PC-9 (cell line): ENCODE measurements around the gene PLEKHA6. TPM values are rescaled to one million over a fixed set of nuclear protein-coding genes. Genes with fewer than 3 reads are reported as not detected.

Source experiments
- BruUV-seq: library from RNA; stranded (reverse); fragments of 400-500 nt; replicated peaks from 2 replicates; lab custom pipeline; 2021; lab: Mats Ljungman, UMichigan
- CTCF ChIA-PET: fragments of 300-600 bp; sonication (Branson Sonifier 250); formaldehyde crosslinking; loops from one replicate; lab custom pipeline; 2022; ENCODE audit warnings: antibody characterized with exemption; lab: Charles Lee
- POLR2A ChIA-PET: fragments of 300-600 bp; sonication (Branson Sonifier 250); formaldehyde crosslinking; loops from one replicate; lab custom pipeline; 2022; ENCODE audit warnings: antibody characterized with exemption; ENCODE audit not compliant: unreplicated experiment; lab: Charles Lee
- DNase-seq, 2 experiments: peaks; one replicate each; pipeline versions ENCODE4 v3.0.0 to v3.0.0-alpha.2; 2015 to 2022; ENCODE audit warnings: mixed read lengths in 1 of 2
- H2AFZ ChIP-seq: fragments of 200-600 bp; sonication (generic); 2 replicates; pipeline ENCODE4 v1.8.1; 2017; ENCODE audit warnings: antibody characterized with exemption
- H3F3A ChIP-seq: fragments of 200-600 bp; sonication (generic); 2 replicates; pipeline ENCODE4 v1.8.1; 2017; ENCODE audit warnings: antibody characterized with exemption, mild to moderate bottlenecking, low read depth; ENCODE audit not compliant: insufficient read depth
- H3K27ac ChIP-seq: fragments of 200-600 bp; sonication (generic); 2 replicates; pipeline ENCODE4 v1.6.1; 2016; ENCODE audit warnings: mixed run types
- H3K27me3 ChIP-seq: fragments of 200-600 bp; sonication (generic); 2 replicates; pipeline ENCODE4 v1.6.1; 2016; ENCODE audit warnings: low read depth, mixed run types; ENCODE audit not compliant: insufficient read depth
- H3K36me3 ChIP-seq: fragments of 200-600 bp; sonication (generic); 2 replicates; pipeline ENCODE4 v1.6.1; 2016; ENCODE audit warnings: low read depth, mixed run types
- H3K4me1 ChIP-seq: fragments of 200-600 bp; sonication (generic); replicated peaks from 2 replicates; pipeline ENCODE4 v1.6.1; 2016; ENCODE audit warnings: mixed run types; ENCODE audit not compliant: insufficient read depth
- H3K4me2 ChIP-seq: fragments of 200-600 bp; sonication (generic); 2 replicates; pipeline ENCODE4 v1.6.1; 2017; ENCODE audit warnings: mixed run types
- H3K4me3 ChIP-seq: fragments of 200-600 bp; sonication (generic); 2 replicates; pipeline ENCODE4 v1.6.1; 2016; ENCODE audit warnings: mixed run types
- H3K79me2 ChIP-seq: fragments of 200-600 bp; sonication (generic); 2 replicates; pipeline ENCODE4 v1.6.1; 2017; ENCODE audit warnings: low read depth, mixed run types
- H3K9me2 ChIP-seq: fragments of 200-600 bp; sonication (generic); 2 replicates; pipeline ENCODE4 v1.8.1; 2017; ENCODE audit warnings: mild to moderate bottlenecking; ENCODE audit not compliant: insufficient read depth
- H3K9me3 ChIP-seq: fragments of 200-600 bp; sonication (generic); 2 replicates; pipeline ENCODE4 v1.8.1; 2016; ENCODE audit warnings: low read depth; ENCODE audit not compliant: insufficient read depth
- H4K20me1 ChIP-seq: fragments of 200-600 bp; sonication (generic); 2 replicates; pipeline ENCODE4 v1.8.1; 2017; ENCODE audit not compliant: insufficient read depth
- EZH2 ChIP-seq: fragments of 200-600 bp; sonication (generic); IDR thresholded peaks from 2 replicates; pipeline ENCODE4 v1.8.0; 2017; ENCODE audit warnings: antibody characterized with exemption, low read depth
- intact Hi-C: fragments of 100-400 bp; cut with micrococcal nuclease; formaldehyde crosslinking; loops from one replicate; pipeline ENCODE4 v1.10.0; 2022; ENCODE audit not compliant: unreplicated experiment
- total RNA-seq: library from RNA; stranded (reverse); gene quantifications from 2 replicates; pipeline ENCODE4 v1.2.3, GENCODE V29; 2021
- TF ChIP-seq, protein P1 (sequence below): fragments of 200-600 bp; sonication (generic); conservative IDR thresholded peaks from 2 replicates; pipeline ENCODE4 v1.6.1; 2017; ENCODE audit warnings: mixed run types, antibody characterized with exemption, mild to moderate bottlenecking, moderate library complexity

PLEKHA6 gene
- total RNA-seq, 1 experiment from 2014 or later = 52.0 TPM

DNA sequence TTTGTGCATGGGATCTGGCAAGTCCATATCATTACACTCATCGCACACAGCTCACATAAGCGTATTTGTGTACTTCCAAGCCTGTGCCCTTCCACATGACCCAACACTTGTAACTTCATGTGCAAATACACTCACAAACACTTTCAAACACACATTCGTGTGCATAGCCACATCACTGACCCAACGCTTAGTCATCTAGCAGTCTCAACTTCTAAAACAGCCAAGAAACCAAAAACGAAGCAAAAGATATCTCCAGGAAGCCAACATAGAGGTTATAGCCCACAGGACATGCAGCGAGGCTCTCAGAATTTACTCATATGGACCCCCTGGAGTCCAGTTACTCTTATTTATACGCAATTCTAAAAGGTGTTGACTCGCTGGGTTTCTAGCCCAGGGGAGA, 135.1 kb downstream of the PLEKHA6 start:
- CTCF ChIA-PET = no interaction called here
- Histone ChIP-seq H3K4me3 (no peak overlapping the region), H3K9me2 (no peaks in the 10 kb centered on the region)

DNA sequence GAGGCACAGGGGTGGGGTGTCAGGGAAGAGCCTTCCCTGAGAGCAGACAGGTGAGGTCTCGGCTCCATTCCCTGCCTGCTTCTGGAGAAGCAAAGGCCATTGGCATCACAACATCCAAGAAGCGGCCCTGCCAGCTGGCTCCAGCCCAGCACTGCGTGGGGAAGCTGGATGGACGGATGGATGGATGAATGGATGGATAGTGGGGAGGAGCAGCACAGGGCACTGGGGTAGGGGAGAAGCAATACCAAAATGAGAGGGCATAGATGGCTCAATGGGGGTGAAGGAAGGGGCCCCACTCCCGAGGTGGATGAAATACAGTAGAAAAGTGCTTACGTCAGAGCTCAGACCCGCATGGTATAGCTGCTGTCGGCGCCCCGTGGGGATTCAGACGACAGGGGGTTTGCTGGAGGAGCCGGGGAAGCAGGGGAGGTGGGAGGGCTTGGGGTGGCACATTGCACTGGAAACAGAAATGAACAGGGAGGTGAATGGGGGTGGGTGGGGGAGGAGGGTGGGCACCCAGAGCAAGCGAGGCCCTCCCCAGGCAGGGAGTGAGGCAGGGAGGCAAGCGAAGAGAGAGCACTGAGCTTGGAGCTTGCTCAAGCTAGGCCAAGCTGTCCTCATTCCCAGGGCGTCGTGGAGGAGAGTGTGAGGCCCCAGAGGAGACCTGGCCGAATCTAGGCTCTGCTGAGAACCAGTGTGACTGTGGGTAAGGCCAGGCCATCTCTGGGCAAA, 136.4 kb downstream of the PLEKHA6 start:
- H3K27me3 ChIP-seq = no peaks in the 10 kb centered on the region
- H3K4me3 ChIP-seq = no peak overlapping the region
- H2AFZ ChIP-seq = no peak overlapping the region
- no peaks in the 10 kb centered on the region for H3K9me2 ChIP-seq
- CTCF ChIA-PET = interaction anchor here (0.7 kb wide), 1 partner anchor 181 kb away, joined by 3 read pairs; no protein-coding TSS in a partner anchor
- intact Hi-C loops = no loop called here
- peaks cover 34% of the 10 kb centered on the region for H3K4me1 ChIP-seq
- DNase-seq = no peak
- POLR2A ChIA-PET = no interaction called here
- H3K36me3 ChIP-seq = peaks cover 28% of the 10 kb centered on the region
- H3K4me2 ChIP-seq = no peak overlapping the region
- no peaks in the 10 kb centered on the region for H4K20me1 ChIP-seq
- no peak overlapping the region for H3K27ac ChIP-seq
- H3F3A ChIP-seq = peaks cover 59% of the 10 kb centered on the region
- BruUV-seq = no TSS peak
- no peaks in the 10 kb centered on the region for H3K9me3 ChIP-seq
- H3K79me2 ChIP-seq = 0 out of 2 replicates have a peak, but pooled peaks cover 13% of the 10 kb centered on the region
- TF ChIP-seq, protein P1, sequence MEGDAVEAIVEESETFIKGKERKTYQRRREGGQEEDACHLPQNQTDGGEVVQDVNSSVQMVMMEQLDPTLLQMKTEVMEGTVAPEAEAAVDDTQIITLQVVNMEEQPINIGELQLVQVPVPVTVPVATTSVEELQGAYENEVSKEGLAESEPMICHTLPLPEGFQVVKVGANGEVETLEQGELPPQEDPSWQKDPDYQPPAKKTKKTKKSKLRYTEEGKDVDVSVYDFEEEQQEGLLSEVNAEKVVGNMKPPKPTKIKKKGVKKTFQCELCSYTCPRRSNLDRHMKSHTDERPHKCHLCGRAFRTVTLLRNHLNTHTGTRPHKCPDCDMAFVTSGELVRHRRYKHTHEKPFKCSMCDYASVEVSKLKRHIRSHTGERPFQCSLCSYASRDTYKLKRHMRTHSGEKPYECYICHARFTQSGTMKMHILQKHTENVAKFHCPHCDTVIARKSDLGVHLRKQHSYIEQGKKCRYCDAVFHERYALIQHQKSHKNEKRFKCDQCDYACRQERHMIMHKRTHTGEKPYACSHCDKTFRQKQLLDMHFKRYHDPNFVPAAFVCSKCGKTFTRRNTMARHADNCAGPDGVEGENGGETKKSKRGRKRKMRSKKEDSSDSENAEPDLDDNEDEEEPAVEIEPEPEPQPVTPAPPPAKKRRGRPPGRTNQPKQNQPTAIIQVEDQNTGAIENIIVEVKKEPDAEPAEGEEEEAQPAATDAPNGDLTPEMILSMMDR = no peak
- TF ChIP-seq EZH2 = no peak

More for the DNA sequence above, 135.1 kb downstream of the PLEKHA6 start:
- no peaks in the 10 kb centered on the region for H3K27me3 ChIP-seq
- 0 out of 2 replicates have a peak, but pooled peaks cover 13% of the 10 kb centered on the region for H3K79me2 ChIP-seq
- H3K9me3 ChIP-seq = no peaks in the 10 kb centered on the region
- H3K4me1 ChIP-seq = peaks cover 37% of the 10 kb centered on the region
- intact Hi-C loops = loop anchor here (1.0 kb wide), 1 partner anchor 10 kb away; no protein-coding TSS in a partner anchor
- H2AFZ ChIP-seq = no peak overlapping the region
- BruUV-seq = no TSS peak
- no peak for TF ChIP-seq EZH2
- TF ChIP-seq, protein P1 = no peak
- H4K20me1 ChIP-seq = no peaks in the 10 kb centered on the region
- H3K27ac ChIP-seq = no peak overlapping the region
- H3K36me3 ChIP-seq = peaks cover 37% of the 10 kb centered on the region
- H3F3A ChIP-seq = peaks cover 55% of the 10 kb centered on the region
- H3K4me2 ChIP-seq = no peak overlapping the region
- no peak for DNase-seq
- POLR2A ChIA-PET = interaction anchor here (0.6 kb wide), 1 partner anchor 601 kb away, joined by 4 read pairs; no protein-coding TSS in a partner anchor

DNA sequence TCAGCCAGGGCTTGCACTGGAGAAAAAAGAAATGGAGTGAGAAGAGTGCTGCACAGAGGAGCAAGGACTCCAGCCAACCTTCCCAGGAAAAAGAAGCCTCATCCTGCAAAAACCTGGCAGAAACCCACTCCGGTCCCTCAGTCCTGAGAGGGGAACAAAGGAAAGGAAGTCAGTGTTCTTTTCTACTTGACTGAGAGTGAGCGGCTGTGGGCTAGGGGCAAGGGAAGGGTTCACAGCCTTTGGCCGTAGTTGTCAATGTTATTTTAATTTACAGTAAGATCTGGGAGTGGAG, 137.0 kb downstream of the PLEKHA6 start:
- CTCF ChIA-PET = no interaction called here

More for the DNA sequence above, 137.0 kb downstream of the PLEKHA6 start:
- intact Hi-C loops = no loop called here
- peaks cover 28% of the 10 kb centered on the region for H3K4me1 ChIP-seq
- no peaks in the 10 kb centered on the region for H3K9me2 ChIP-seq
- POLR2A ChIA-PET = no interaction called here
- peaks cover 59% of the 10 kb centered on the region for H3F3A ChIP-seq
- no peak overlapping the region for H3K4me2 ChIP-seq
- H3K27ac ChIP-seq = no peak overlapping the region
- no TSS peak for BruUV-seq
- 0 out of 2 replicates have a peak, but pooled peaks cover 13% of the 10 kb centered on the region for H3K79me2 ChIP-seq
- no peaks in the 10 kb centered on the region for H3K9me3 ChIP-seq
- H3K4me3 ChIP-seq = no peak overlapping the region
- H2AFZ ChIP-seq = no peak overlapping the region
- no peaks in the 10 kb centered on the region for H4K20me1 ChIP-seq
- no peak for DNase-seq
- TF ChIP-seq, protein P1 = no peak
- TF ChIP-seq EZH2 = no peak
- no peaks in the 10 kb centered on the region for H3K27me3 ChIP-seq
- peaks cover 24% of the 10 kb centered on the region for H3K36me3 ChIP-seq
